G401 (cell line): ENCODE data around the gene NCKAP1. TPM values are rescaled to one million over a fixed set of nuclear protein-coding genes. Genes with fewer than 3 reads are reported as not detected.

Source experiments
- DNase-seq: peaks from one replicate; pipeline ENCODE4 v3.0.0-alpha.2; 2015; ENCODE audit warnings: low spot score
- in situ Hi-C: cut with HindIII; loops from 2 replicates; pipeline ENCODE4 v1.10.0; 2016; ENCODE audit warnings: low sequenced_read_pairs, mixed read lengths
- total RNA-seq: library from RNA; depleted of rRNA; stranded (reverse); fragments of >200 nt; shearing (Covaris generic); gene quantifications from 2 replicates; pipeline ENCODE4 v1.2.3, GENCODE V29; 2014; rRNA removed

Gene NCKAP1
- total RNA-seq, 1 experiment from 2014 or later: 163 TPM

DNA sequence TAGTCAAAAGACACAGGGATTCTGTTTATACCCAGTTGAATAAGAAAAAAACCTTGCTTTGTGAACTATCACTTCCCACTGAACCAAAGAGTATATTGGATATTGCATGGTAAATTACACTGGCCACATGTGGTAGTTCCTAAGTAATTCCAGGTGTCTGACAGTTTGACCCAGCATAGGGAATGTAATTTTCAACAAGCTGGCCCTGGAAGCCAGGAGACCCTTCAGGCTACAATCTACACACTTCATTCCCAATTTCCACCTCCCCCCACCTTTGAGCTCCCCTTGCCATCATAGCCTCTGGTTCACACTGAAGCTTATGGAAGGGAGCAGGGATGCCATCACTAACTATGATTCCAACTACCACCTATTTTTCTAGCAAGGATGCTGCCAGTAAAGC is 174.6 kb downstream of the NCKAP1 start:
- DNase-seq: no peak
- in situ Hi-C loops: no loop called here

DNA sequence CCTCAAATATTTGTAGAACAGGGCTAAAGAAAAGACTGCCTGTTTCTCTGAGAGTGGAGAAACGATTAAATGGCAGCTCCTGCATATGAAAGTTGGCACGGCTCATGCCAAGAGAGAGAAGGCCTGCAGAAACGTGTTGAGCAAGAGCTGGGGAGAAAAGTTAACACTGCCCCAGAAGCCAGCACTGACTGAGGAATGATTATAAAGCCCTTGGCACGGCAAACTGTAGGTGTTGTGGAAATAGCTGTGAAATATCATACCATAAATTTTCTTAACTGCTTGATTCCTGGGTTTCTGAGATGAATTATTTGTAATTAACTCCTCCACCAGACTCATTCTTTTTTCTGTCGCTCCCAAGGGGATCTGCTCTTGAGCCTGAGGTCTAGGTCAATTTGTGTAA is 176.2 kb downstream of the NCKAP1 start:
- in situ Hi-C loops: no loop called here

DNA sequence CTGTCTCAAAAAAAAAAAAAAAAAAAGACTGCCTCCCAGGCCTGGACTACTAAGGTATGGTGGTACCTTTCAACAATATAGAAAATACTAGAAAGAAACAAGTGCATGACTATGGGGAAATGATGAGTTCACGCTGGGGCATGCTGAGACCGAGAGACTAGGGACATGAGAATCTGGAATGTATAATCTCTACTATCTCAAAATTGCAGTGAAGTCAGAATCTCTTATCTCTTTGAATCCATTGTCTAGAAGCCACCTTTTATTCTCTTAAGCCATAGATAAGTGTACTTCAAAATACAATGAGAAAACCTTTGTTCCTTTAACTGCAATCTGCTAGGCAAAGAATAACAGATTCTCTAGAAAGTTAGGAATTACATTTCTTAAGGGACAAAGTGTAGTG is 177.4 kb downstream of the NCKAP1 start:
- in situ Hi-C loops: no loop called here

More for the DNA sequence above, 176.2 kb downstream of the NCKAP1 start:
- no peak for DNase-seq

More for the DNA sequence above, 177.4 kb downstream of the NCKAP1 start:
- DNase-seq: no peak

Other genes with a start within 250 kb of the NCKAP1 start
- gene FRZB, start 171.8 kb downstream of the NCKAP1 start, total RNA-seq: 2.0 TPM in 1 of 2 replicates, not detected in the other
- 3.4 and 4.6 TPM in 2 replicates for gene DUSP19, start 40.3 kb upstream of the NCKAP1 start, total RNA-seq
- 27.7 and 39.4 TPM in 2 replicates for gene NUP35, start 86.0 kb upstream of the NCKAP1 start, total RNA-seq